ENCODE results near the gene GABARAP.
"Not testable (repeated sequence)": the region's sequence is repeated elsewhere in the genome, so short reads cannot be mapped to it uniquely, and the experiment has no call there.

GABARAP gene

GRCh38 chr17:7261379-7262191, 19.3 kb upstream of the GABARAP start:
- DNase-seq (ENCODE audit: insufficient read length, low spot score) = no peak
- no peak for FAIRE-seq

GRCh38 chr17:7260651-7261378, 18.6 kb upstream of the GABARAP start:
- DNase-seq (ENCODE audit: insufficient read length, low spot score) (no peak), FAIRE-seq (peak; percentile 31)

DNA sequence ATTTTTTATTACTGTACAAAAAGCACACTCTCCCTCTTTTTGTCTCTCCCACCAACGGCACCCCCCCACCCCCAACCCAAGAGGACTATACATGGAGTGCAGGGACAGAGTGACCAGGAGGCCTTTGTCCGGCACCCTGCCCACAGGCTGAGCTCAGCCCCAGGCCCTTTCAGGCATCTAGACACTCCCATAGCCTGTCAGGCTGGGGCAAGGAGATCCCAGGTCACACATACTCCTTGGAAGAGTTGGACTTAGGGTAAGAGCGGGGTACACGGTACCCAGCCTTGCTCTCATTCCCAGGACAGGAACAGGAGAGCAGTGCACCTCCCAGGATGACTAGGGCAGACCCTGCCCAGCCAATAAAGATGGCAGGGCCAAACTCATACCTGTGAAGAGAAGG, 17.9 kb upstream of the GABARAP start:
- FAIRE-seq = no peak
- no peak for DNase-seq (ENCODE audit: insufficient read length, low spot score)

DNA sequence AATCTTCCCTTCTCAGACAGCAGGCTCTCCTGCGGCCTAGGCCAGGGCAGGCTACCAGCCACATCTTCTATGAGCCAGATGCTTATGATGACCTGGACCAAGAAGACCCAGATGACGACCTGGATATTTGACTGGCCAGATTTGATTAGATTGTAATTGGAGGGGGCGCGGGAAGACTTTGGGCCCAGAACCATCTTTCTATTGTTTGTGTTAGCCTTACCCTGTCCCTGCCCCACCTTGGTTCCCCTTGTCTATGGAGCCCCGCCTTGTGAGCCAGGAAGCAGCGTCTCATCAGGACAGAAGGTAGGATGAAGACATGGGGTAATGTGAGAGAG, 17.3 kb upstream of the GABARAP start:
- DNase-seq (ENCODE audit: insufficient read length, low spot score) (no peak), FAIRE-seq (no peak)

GRCh38 chr17:7258731-7259554, 16.7 kb upstream of the GABARAP start:
- no peak for FAIRE-seq
- no peak for DNase-seq (ENCODE audit: insufficient read length, low spot score)

DNA sequence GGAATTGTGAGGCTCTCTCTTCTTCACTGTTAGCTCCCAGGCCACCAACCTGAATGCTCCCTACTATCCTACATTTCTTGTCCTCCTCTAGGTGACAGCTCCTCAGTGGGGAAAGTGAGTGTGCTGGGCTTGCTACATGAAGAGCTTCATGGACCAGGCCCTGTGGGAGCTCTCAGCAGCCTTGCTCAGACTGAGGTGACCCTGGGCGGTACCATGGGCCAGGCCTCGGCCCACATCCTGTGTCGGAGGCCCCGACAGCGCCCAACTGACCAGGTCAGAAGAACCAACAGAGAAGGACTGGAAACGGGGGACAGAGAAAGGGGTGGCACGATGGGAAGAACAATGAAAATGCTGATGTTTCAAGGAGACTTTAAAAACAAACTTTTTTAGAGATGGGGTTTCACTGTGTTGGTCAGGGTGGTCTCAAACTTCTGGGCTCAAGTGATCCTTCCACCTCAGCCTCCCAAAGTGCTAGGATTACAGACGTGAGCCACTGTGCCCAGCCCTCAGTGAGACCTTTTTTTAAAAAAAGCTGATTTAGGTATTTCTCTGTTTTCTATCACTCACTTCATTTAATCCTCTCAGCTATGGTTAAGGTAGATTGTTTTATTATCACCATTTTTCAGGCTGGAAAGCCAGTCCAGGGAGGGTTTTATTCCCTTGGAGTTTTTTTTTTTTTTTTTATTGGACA, 14.7 kb upstream of the GABARAP start:
- FAIRE-seq = no peak
- no peak for DNase-seq (ENCODE audit: insufficient read length, low spot score)

- FAIRE-seq (no peak), DNase-seq (ENCODE audit: insufficient read length, low spot score) (no peak)
Observed at GRCh38 chr17:7254511-7254910, 12.3 kb upstream of the GABARAP start.

- FAIRE-seq (no peak), DNase-seq (ENCODE audit: insufficient read length, low spot score) (no peak)
Observed at GRCh38 chr17:7253082-7253481, 10.8 kb upstream of the GABARAP start.

GRCh38 chr17:7252176-7253043, 10.2 kb upstream of the GABARAP start, which contains the start of gene ELP5:
Gene ELP5 (plus strand): TSS chr17:7252215. CDS start chr17:7252551, 336 bp downstream.
- DNase-seq (ENCODE audit: insufficient read length, low spot score) = peak; percentile 91
- no peak for FAIRE-seq

DNA sequence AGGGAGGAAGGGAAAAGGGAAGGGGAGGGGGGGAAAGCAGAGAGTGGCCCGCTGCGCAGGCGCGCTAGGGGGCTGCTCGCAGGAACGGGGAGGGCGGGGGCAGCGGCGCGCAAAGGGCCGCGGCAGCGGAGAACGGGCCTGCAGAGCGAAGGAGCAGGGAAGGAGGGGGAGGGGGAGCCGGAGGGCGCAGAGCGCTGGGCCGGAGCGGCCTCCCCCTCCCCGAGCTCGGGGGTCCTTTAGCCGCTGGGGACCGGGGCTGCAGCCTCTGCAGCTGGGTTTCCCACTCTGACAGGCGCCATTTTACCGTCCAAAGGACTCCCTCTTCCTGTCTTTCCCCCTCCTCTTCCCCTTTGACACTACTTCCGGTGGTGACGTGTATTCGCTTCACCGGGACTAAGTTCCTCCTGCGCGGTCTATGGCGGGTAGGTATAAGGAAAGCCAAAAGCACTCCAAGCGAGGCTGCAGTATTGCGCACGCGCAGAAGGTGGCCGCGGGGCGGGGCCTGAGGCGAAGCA, 9.5 kb upstream of the GABARAP start, which contains the start of gene CTDNEP1:
CTDNEP1 (minus strand) TSS at position 74 of the 515 bp plus-strand sequence. CDS start 438 bp downstream, outside the sequence.
- FAIRE-seq (peak; percentile 99), DNase-seq (ENCODE audit: insufficient read length, low spot score) (peak; percentile 94)

GRCh38 chr17:7250695-7251627, 8.7 kb upstream of the GABARAP start:
- FAIRE-seq (peak; percentile 76), DNase-seq (ENCODE audit: insufficient read length, low spot score) (no peak)

DNA sequence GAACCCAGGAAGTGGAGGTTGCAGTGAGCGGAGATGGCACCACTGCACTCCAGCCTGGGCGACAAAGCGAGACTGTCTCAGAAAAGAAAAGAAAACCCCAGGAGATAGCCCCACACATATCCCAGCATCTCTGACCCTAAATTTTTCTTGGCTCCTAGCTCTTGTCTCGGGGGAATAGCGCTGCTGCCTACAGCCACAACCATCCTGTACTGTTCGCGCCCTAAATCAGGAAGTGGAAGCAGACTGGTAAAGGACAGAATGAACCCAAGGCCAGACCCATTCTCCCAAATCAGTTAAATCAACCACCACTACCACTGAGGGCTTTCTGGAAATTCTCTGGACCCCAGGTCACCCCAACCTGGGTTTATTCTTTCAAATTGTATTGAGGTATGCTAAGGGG, 7.6 kb upstream of the GABARAP start:
- FAIRE-seq = no peak
- DNase-seq (ENCODE audit: insufficient read length, low spot score) = no peak

- FAIRE-seq = no peak
- DNase-seq (ENCODE audit: insufficient read length, low spot score) = no peak
Observed at GRCh38 chr17:7249214-7249613, 7.0 kb upstream of the GABARAP start.

- no peak for FAIRE-seq
- no peak for DNase-seq (ENCODE audit: insufficient read length, low spot score)
Observed at GRCh38 chr17:7248796-7249195, 6.5 kb upstream of the GABARAP start.

GRCh38 chr17:7246779-7247178, 4.5 kb upstream of the GABARAP start:
- no peak for DNase-seq (ENCODE audit: insufficient read length, low spot score)
- FAIRE-seq = no peak

- not testable (repeated sequence) for FAIRE-seq; DNase-seq (ENCODE audit: insufficient read length, low spot score)
Observed at GRCh38 chr17:7243838-7244237, 1.6 kb upstream of the GABARAP start.

- FAIRE-seq (peak; percentile 54), DNase-seq (ENCODE audit: insufficient read length, low spot score) (no peak)
Observed at GRCh38 chr17:7243453-7243729, 1.1 kb upstream of the GABARAP start.

GRCh38 chr17:7242717-7243452, 636 bp upstream of the GABARAP start:
- DNase-seq (ENCODE audit: insufficient read length, low spot score) (no peak), FAIRE-seq (peak; percentile 95)
